Hematopoietic multipotent progenitor cell treated with erythropoietin and hydrocortisone succinate and interleukin-3 and kit ligand, for 4 days (in vitro differentiated cells): ENCODE data around the gene RGS7.
"Not testable (repeated sequence)": the region's sequence is repeated elsewhere in the genome, so short reads cannot be mapped to it uniquely, and the experiment has no call there.

ENCODE experiments used
- DNase-seq: peaks from one replicate; pipeline ENCODE4 v3.0.0-alpha.2; 2015

The RGS7 gene

GRCh38 chr1:240888787-240889048 lies 468.3 kb downstream of the RGS7 start:
- no peak for DNase-seq

- DNase-seq = peak; percentile 25
Measured at GRCh38 chr1:240888039-240888786, 468.8 kb downstream of the RGS7 start.

DNA sequence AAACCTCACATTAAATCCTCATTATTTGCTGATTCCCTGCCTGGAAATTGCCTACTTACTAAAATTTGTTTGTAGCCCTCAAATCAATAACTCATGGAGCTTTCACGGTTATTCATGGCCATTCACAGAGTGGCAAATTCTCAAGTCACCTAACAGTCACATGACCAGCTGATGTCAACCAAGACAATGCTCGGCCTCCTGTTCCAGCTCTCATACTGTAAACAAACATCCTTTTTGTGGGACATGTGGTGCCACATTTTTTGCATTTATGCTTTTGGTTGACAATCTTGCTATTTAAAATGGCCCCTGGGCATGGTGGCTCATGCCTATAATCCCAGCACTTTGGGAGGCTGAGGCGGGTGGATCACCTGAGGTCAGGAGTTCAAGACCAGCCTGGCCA lies 473.5 kb downstream of the RGS7 start:
- no peak for DNase-seq

GRCh38 chr1:240882656-240883308 lies 474.2 kb downstream of the RGS7 start:
- not testable (repeated sequence) for DNase-seq

DNA sequence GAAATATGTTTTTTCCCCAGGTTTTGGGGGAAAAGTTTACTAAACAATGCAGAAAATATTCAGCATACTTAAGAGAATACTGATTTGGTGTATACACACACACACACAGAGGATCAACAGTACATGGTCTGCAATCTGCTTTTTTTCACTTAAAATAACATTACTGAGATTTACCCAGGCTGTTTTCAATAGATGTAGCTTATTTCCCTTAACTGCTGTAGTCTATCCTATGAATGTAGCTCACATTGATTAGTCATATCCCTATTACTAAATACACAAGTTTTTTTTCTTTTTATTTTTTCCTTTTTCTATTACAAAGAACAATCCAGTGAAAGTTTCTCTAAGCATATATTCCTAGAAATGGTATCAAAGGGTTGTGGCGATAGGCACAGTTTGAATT lies 478.4 kb downstream of the RGS7 start:
- no peak for DNase-seq

DNA sequence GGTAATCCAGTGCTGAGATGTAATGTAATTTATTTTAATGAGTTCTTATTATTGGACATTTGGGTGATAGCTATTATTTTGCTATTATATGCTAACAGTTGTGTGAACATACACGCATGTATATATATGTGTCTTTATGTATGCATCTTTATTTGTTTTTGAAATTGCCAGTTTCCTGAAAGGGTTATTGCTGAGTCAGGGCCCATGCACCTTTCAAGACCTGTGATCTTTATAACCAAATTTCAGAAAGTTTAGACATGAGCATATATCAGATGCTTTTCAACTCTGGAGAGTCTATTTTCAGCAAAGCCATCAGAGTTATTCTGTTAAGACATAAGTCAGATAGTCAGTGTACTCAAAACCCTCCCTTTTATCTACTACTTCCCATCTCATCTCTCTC lies 479.4 kb downstream of the RGS7 start:
- no peak for DNase-seq

GRCh38 chr1:240876071-240876470 lies 480.9 kb downstream of the RGS7 start:
- no peak for DNase-seq

DNA sequence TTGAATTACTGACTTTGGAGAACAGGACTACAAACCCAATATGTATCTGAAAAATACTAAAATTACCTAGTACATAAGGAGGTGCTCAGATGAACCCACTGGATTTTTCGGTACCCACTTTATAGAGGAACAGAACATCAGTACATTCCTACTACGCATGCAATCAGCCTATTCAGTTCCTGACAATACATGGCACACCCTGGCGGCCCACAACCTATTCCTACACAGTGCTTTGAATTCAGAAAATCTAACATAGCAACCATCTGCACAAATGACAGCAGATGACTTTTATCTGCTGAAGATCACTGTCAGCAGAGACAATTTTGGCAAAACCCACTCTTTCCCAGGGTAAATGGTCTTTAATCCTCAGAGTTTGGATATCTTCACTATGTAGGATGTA lies 487.9 kb downstream of the RGS7 start:
- DNase-seq = no peak

DNA sequence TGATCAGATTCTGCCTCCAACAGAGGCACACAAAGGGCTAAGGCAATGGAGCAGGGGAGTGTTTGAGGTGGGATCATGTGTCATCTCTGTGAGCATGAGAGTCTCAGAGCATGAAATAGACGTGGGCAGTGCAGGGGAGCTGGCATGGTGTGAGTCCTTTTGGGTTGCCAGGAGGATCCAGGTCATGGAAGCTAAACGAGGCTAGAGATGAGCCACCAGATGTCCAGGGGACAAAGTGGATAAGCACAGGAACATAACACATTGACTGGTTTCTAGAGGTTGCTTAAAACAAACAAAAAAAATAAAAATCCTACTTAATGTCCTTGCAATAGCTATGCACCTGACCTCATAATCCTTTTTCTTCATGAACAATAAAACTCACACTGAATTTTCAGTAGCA lies 490.3 kb downstream of the RGS7 start:
- no peak for DNase-seq

- DNase-seq = no peak
Measured at GRCh38 chr1:240860023-240860422, 497.0 kb downstream of the RGS7 start.

- DNase-seq = no peak
Measured at GRCh38 chr1:240854367-240854766, 502.6 kb downstream of the RGS7 start.

- no peak for DNase-seq
Measured at GRCh38 chr1:240847325-240847724, 509.7 kb downstream of the RGS7 start.

DNA sequence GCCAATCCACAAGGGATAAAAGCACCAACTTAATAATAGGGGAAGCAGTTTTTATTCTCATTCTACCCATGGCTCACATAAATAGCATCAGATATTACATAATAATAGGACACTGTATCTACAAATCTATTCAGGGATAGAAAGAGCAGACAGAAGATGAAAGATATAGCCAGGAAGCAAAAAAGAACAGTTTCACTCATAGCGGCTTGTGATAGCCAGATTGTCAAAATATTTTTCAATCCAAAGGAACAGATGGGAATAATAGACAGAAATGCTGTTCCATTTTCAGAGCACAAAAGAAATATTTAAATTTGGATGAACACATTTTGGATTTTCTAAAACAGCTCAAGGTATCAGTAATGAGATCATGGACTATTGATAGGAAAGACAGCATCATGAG lies 512.5 kb downstream of the RGS7 start:
- no peak for DNase-seq

DNA sequence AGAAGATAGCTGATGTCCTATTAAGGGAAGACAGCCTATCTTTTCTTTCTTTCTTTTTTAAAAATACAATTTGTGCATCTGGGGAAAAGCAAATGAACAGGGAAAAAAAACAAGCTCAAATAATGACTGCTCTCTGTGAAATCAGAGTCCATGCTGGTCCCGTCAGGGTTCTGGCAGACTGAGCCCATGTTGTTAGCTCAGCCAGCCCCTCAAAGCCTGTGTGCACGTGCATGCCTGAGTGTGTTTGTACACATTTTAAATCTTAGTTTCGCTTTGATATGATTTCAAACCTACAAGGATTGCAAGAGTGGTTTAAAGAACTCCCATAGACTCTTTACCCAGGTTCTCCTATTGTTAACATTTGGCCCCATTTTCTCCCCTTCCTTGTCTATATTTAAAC lies 513.2 kb downstream of the RGS7 start:
- no peak for DNase-seq

- no peak for DNase-seq
Measured at GRCh38 chr1:240836271-240836670, 520.7 kb downstream of the RGS7 start.

DNA sequence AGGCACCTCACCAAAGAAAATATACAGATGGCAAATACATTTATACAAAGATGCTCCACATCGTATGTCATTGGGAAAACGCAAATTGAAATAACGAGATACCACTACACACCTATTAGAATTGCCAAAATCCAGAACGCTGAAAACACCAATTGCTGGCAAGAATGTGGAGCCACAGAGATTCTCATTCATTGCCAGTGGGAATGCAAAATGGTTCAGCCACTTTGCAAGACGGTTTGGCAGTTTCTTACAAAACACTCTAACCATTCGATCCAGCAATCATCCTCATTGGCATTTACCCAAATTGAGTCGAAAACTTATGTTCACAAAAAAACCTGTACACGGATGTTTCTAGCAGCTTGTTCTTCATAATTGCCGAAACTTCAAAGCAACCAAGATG lies 521.7 kb downstream of the RGS7 start:
- DNase-seq = no peak

- peak; percentile 3 for DNase-seq
Measured at GRCh38 chr1:240833075-240833474, 523.9 kb downstream of the RGS7 start.

DNA sequence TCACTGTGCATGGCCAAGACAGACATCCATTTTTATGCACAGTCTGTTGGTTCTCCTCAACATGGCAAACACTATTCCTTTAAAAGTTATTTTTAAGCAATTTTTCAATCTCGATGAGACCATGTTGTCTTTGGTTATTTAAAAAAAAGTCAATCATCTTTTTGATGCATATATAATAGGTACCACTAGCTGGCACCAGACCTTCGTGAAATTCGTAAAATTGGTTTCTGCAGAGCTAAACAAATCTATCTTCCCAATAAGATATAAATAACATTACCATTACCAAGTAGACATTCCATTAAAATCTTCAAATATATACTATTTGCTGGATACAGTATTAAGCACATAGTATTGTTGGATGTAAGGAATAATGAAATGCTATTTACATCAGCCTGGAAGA lies 525.1 kb downstream of the RGS7 start:
- DNase-seq = no peak

DNA sequence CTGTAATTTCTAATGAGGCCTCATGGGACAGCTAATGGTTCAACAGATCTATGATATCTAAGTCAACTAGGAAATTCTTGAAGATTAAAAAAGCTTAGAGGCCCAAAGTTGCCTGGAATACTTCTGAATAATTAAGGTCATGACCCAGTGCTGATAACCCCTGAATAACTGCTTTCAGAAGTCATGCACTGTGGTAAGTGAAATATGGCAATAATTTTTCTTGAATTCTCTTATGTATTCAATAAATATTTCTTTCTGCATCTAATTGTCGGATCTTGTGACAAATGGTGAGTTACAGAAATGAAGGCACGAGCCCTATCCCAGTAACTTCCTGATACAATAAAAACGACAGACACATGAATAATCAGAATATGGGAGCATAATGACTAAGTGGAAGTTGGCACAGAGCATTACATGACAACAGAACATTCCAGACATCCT lies 525.8 kb downstream of the RGS7 start:
- DNase-seq = no peak

DNA sequence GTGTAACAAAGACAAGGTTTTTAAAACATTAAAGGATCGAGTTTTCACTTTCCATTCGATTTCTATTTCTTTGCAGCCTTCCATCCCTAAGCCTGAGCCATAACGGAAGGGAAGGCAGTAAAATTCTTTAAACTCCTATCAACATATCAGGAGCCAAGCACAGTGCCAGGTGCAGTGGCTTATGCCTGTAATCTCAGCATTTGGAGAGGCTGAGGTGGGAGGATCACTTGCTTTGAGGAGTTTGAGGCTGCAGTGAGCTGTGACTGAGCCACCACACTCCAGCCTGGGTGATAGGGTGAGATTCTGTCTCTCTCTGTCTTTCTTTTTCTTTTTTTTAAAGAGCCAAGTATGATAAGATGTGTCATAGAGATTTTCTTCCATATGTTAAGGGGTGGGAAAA lies 527.5 kb downstream of the RGS7 start:
- DNase-seq = no peak

GRCh38 chr1:240827786-240828185 lies 529.2 kb downstream of the RGS7 start:
- DNase-seq = no peak

DNA sequence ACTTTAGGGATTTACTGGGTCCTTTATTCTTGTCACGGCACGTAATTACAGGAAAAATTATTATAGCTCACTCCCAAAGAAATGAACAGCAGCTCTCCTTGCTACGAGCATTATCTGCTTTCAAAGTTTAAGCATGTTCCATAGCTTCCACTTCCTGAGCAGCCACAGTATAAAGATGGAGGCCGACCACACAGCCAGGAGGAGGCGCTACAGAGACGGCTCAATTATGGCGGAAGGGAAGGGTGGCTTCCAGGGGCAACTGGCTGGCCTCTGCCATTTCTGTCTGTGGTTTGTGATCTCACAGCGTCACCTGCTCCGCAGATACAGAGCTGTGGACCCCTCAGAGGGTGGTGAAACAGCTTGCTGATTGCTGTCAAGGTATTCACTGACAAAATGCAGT lies 532.8 kb downstream of the RGS7 start:
- no peak for DNase-seq

DNA sequence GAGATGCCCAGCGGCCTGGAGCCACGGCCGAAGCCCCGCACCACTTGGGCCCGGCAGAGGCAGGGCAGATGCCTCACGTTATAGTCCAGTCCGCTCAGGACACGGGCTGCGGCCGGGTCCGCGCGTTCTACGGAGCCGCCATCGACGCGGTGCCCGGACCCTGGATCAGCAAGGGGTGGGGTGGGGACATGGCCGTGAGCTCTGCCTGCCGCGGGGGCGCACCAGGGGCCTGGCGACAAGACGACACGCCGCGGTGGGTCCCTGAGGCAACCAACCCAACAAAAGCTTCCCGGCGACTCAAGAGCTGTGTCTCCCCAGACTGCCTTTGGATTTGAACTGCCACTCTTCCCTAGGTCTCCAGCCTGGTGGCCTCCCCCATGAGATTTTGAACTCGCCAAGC lies 533.6 kb downstream of the RGS7 start:
- DNase-seq = no peak

DNA sequence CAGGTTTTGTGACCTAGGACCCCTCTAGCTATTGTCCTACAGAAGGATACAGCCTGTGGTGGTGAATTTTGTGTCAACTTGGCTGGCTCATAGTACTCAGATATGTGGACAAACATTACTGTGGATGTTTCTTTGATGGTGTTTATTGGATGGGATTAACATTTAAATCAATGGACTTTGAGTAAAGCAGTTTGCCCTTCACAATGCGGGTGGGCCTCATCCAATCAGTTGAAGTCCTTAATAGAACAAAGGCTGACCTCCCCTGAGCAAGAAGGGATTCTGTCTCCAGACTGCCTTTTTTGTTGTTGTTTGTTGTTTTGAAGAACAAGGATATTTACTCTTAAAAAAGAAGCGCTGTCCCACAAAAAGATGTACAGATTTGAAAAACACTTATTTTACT lies 535.1 kb downstream of the RGS7 start:
- no peak for DNase-seq

DNA sequence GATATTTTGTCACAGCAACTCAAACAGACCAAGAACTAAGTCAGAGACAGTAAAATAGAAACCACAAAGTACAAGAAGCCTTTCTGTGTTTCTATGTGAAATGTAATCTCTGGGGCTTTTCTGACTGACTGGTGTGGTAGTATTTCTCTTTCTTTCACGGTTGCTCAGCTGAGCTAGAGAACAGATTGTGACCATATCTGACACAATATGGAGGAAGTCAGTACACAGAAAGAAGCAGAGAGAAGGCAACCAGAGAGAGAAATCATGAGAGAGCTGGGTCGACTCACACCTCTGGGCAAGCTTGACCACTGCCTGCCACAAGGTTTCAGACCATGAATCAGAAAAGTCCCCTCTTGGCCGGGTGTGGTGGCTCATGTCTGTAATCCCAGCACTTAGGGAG lies 536.2 kb downstream of the RGS7 start:
- no peak for DNase-seq
